Left ventricle myocardium superior (tissue), 1 donor: ENCODE results near the gene SLC25A39. TPM values are rescaled to one million over a fixed set of nuclear protein-coding genes. Genes with fewer than 3 reads are reported as not detected.
"Not testable (repeated sequence)": the region's sequence is repeated elsewhere in the genome, so short reads cannot be mapped to it uniquely, and the experiment has no call there.

ENCODE experiments used
- ATAC-seq: fragments of 200-7000 bp; cut with Tn5 transposase; one replicate; pipeline ENCODE4 v1.9.1; 2020; ENCODE audit warnings: mild to moderate bottlenecking, moderate library complexity
- DNase-seq: peaks from one replicate; pipeline ENCODE4 v3.0.0-alpha.2; 2020
- intact Hi-C: fragments of 100-400 bp; cut with micrococcal nuclease; formaldehyde crosslinking; loops from one replicate; pipeline ENCODE4 v1.11.0; 2022
- total RNA-seq: library from RNA; stranded (reverse); fragmentation: NEBNext Ultra II Directional; extraction: Animal tissue kit (Norgen Biotek cat#: 25700); gene quantifications from one replicate; pipeline ENCODE4 v1.2.1, GENCODE V29; 2021
- donor health status: DM: no; HTN: yes; CAD: no; lungs with severe emphysema.

Gene SLC25A39
- total RNA-seq, 1 donor from 2014 or later: 52.3 TPM

- ATAC-seq: no peak
- no peak for DNase-seq
- intact Hi-C loops: no loop called here
Observed at GRCh38 chr17:44355642-44356099, 31.0 kb upstream of the SLC25A39 start.

- DNase-seq: peak; percentile 78
- ATAC-seq: no peak
- intact Hi-C loops: no loop called here
Observed at GRCh38 chr17:44354582-44355561, 30.2 kb upstream of the SLC25A39 start.

GRCh38 chr17:44353672-44354331 is 29.2 kb upstream of the SLC25A39 start:
- ATAC-seq (peak; percentile 42), DNase-seq (peak; percentile 69)
- intact Hi-C loops: no loop called here

- ATAC-seq (no peak), DNase-seq (no peak)
- intact Hi-C loops: no loop called here
Observed at GRCh38 chr17:44352828-44353671, 28.4 kb upstream of the SLC25A39 start.

DNA sequence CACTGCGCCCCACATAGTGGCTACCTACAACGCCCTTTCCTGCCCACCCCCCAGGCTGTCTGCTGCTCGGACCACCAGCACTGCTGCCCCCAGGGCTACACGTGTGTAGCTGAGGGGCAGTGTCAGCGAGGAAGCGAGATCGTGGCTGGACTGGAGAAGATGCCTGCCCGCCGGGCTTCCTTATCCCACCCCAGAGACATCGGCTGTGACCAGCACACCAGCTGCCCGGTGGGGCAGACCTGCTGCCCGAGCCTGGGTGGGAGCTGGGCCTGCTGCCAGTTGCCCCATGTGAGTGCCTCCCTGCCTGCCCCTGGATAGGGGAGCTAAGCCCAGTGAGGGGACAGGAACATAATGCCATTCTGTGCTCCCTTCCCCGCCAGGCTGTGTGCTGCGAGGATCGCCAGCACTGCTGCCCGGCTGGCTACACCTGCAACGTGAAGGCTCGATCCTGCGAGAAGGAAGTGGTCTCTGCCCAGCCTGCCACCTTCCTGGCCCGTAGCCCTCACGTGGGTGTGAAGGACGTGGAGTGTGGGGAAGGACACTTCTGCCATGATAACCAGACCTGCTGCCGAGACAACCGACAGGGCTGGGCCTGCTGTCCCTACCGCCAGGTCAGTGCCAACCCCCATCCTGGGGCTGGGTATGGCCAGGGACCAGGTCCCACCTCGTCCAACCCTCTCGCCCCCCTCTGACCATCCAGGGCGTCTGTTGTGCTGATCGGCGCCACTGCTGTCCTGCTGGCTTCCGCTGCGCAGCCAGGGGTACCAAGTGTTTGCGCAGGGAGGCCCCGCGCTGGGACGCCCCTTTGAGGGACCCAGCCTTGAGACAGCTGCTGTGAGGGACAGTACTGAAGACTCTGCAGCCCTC is 27.6 kb upstream of the SLC25A39 start:
- no peak for DNase-seq
- no peak for ATAC-seq
- intact Hi-C loops: no loop called here

GRCh38 chr17:44351464-44351863 is 26.8 kb upstream of the SLC25A39 start:
- ATAC-seq (no peak), DNase-seq (no peak)
- intact Hi-C loops: no loop called here

- DNase-seq: peak; percentile 83
- ATAC-seq: peak; percentile 66
- intact Hi-C loops: no loop called here
Observed at GRCh38 chr17:44350733-44351226, 26.2 kb upstream of the SLC25A39 start.

DNA sequence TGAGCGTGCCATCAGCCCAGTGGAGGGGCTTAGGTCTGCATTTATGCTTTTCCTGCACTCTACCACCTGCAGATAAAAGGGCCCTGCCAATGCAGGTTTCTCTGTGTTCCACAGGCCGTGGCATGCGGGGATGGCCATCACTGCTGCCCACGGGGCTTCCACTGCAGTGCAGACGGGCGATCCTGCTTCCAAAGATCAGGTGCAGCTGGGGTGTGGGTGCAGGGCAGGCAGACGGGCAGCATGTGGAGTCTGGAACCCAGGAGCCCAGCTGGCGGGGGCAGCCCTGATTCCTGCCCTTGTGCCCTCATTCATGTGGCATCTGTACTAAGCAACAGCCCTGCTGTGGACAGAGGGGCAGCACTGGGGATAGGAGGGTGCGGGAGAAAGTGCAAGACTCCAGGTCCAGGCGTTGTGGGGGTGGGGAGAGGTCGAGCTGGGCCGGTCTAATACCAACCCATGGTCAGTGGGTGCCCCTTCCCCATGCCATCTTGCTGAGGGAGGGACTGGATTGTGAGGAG is 25.0 kb upstream of the SLC25A39 start:
- DNase-seq (no peak), ATAC-seq (no peak)
- intact Hi-C loops: no loop called here

GRCh38 chr17:44348988-44349364 is 24.4 kb upstream of the SLC25A39 start:
- DNase-seq (no peak), ATAC-seq (no peak)
- intact Hi-C loops: no loop called here

DNA sequence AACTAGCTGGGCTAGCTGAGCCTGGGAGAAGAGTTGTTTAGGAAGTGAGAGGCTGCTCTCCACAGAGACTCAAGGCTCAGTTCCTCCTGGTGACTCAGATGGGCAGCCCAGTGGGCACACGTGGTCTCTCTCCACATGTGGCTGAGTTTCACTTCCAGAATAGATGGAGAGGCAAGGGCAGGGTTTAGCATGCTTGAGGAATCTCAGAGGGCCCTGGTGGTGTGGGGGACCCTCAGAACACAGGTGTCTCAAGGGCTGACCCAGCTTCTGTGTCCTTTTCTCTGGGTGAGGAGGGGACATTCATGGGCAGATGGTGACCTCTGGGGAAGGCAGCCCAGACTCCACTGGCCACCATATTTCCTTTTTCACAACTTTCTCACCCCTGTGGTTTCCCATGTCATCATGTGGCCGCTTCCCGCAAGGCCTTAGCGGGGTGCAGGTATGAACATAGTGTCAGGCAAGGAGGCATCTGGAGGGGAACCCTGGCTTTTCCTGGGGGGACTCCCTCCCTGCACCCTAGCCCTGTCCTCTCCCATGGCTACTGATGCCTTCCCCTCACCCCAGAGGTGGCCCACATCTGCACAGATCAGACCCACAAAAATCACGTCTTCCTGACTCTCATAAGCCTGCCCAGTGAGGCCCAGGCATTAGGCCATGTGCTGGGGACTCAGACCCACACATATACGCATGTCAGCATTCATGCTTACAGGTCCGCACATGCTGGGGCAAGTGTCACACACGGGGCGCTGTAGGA is 23.8 kb upstream of the SLC25A39 start:
- intact Hi-C loops: no loop called here
- ATAC-seq: no peak
- no peak for DNase-seq

DNA sequence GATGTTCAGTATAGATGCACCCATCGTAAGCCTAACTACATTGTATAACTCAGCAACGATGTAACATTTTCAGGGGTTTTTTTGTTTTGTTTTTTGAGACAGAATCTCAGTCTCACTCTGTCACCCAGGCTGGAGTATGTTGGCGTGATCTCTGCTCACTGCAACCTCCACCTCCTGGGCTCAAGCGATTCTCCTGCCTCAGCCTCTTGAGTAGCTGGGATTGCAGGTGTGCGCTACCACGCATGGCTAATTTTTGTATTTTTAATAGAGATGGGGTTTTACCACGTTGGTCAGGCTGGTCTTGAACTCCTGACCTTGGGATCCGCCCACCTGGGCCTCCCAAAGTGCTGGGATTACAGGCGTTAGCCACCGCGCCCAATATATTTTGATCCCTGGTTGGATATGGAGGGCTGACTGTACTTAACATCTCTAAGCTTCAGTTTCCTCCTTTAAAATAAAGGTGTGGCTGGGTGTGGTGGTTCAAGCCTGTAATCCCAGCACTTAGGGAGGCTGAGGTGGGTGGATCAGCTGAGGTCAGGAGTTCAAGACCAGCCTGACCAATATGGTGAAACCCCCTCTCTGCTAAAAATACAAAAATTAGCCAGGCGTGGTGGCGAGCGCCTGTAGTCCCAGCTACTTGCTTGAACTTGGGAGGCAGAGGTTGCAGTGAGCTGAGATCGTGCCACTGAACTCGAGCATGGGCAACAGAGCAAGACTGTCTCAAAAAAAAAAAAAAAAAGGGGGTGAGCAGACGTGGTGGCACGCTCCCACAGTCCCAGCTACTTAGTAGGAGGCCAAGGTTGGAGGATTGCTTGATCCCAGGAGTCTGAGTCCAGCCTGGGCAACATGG is 22.8 kb upstream of the SLC25A39 start:
- intact Hi-C loops, DNase-seq, ATAC-seq: not testable (repeated sequence)

GRCh38 chr17:44346064-44346844 is 21.6 kb upstream of the SLC25A39 start:
- ATAC-seq (no peak), DNase-seq (no peak)
- intact Hi-C loops: no loop called here

- intact Hi-C loops: no loop called here
- ATAC-seq (peak; percentile 29), DNase-seq (no peak)
Observed at GRCh38 chr17:44345454-44346026, 20.9 kb upstream of the SLC25A39 start.

DNA sequence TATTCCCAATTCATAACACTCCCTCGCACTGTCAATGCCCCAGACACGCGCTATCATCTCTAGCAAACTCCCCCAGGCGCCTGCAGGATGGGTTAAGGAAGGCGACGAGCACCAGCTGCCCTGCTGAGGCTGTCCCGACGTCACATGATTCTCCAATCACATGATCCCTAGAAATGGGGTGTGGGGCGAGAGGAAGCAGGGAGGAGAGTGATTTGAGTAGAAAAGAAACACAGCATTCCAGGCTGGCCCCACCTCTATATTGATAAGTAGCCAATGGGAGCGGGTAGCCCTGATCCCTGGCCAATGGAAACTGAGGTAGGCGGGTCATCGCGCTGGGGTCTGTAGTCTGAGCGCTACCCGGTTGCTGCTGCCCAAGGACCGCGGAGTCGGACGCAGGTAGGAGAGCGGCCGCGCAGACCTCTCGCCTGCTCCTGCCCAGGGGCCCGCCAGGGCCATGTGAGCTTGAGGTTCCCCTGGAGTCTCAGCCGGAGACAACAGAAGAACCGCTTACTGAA is 20.4 kb upstream of the SLC25A39 start, which contains the start of gene GRN:
GRN (plus strand) TSS at position 364 of the 515 bp plus-strand sequence. CDS start 3,863 bp downstream, outside the sequence.
- ATAC-seq: peak; percentile 98
- intact Hi-C loops: no loop called here
- peak; percentile 92 for DNase-seq
